GM13977 (cell line): Measurements from ENCODE around the gene USP53.

ENCODE experiments used
- DNase-seq: peaks from one replicate; pipeline ENCODE4 v3.0.0; 2012; ENCODE audit warnings: low spot score
- CTCF ChIP-seq: IDR thresholded peaks from 2 replicates; pipeline ENCODE4 v1.5.1; 2012; ENCODE audit warnings: mild to moderate bottlenecking, control low read depth; ENCODE audit not compliant: insufficient read depth; ENCODE audit errors: extremely low read depth, missing control alignments
- in situ Hi-C: fragments of 300-500 bp; cut with MboI; formaldehyde crosslinking; loops from one replicate; pipeline ENCODE4 v1.12.0; 2022; ENCODE audit warnings: low sequenced_read_pairs, low pct_unique_long_range_greater_than_20kb, mixed read lengths, inconsistent platforms; ENCODE audit not compliant: unreplicated experiment

The USP53 gene

GRCh38 chr4:119212964-119213606, 572 bp downstream of the USP53 start:
- peak; percentile 55 for TF ChIP-seq CTCF
- in situ Hi-C loops = no loop called here
- DNase-seq = peak; percentile 59

- in situ Hi-C loops = no loop called here
- no peak for DNase-seq
- no peak for TF ChIP-seq CTCF
These were observed 5.6 kb downstream of the USP53 start for GRCh38 chr4:119218093-119218492.

- in situ Hi-C loops = no loop called here
- no peak for DNase-seq
- TF ChIP-seq CTCF = no peak
These were observed 8.9 kb downstream of the USP53 start for GRCh38 chr4:119221412-119221811.

GRCh38 chr4:119227690-119228089, 15.2 kb downstream of the USP53 start:
- no peak for DNase-seq
- in situ Hi-C loops = no loop called here
- no peak for TF ChIP-seq CTCF

GRCh38 chr4:119228406-119228805, 15.9 kb downstream of the USP53 start:
- no peak for DNase-seq
- in situ Hi-C loops = no loop called here
- TF ChIP-seq CTCF = no peak

- in situ Hi-C loops = no loop called here
- TF ChIP-seq CTCF = no peak
- no peak for DNase-seq
These were observed 17.6 kb downstream of the USP53 start for GRCh38 chr4:119229908-119230687.
